MM.1S (cell line): Measurements from ENCODE around the gene TMEM184A.

ENCODE experiments used
- DNase-seq: peaks from one replicate; pipeline ENCODE4 v3.0.0-alpha.2; 2015
- H2AFZ ChIP-seq: fragments of 300-600 bp; sonication (generic); 2 replicates; pipeline ENCODE4 v1.6.0; 2016; ENCODE audit warnings: antibody characterized with exemption, low read length
- H3F3A ChIP-seq: fragments of 300-600 bp; sonication (generic); 2 replicates; pipeline ENCODE4 v1.6.1; 2016; ENCODE audit warnings: mild to moderate bottlenecking, antibody characterized with exemption, low read length, moderate library complexity, mixed read lengths; ENCODE audit not compliant: insufficient read depth
- H3K27ac ChIP-seq: fragments of 300-600 bp; sonication (generic); 2 replicates; pipeline ENCODE4 v1.5.1; 2016; ENCODE audit warnings: mild to moderate bottlenecking, low read length
- H3K27me3 ChIP-seq: fragments of 300-600 bp; sonication (generic); replicated peaks from 2 replicates; pipeline ENCODE4 v1.6.0; 2016; ENCODE audit warnings: low read length; ENCODE audit not compliant: insufficient read depth
- H3K36me3 ChIP-seq: fragments of 300-600 bp; sonication (generic); replicated peaks from 2 replicates; pipeline ENCODE4 v1.6.1; 2016; ENCODE audit warnings: mild to moderate bottlenecking, low read length, mixed read lengths; ENCODE audit not compliant: insufficient read depth
- H3K4me1 ChIP-seq: fragments of 300-600 bp; sonication (generic); 2 replicates; pipeline ENCODE4 v1.6.1; 2016; ENCODE audit warnings: low read length, mixed read lengths
- H3K4me2 ChIP-seq: fragments of 300-600 bp; sonication (generic); 2 replicates; pipeline ENCODE4 v1.6.0; 2016; ENCODE audit warnings: low read depth, low read length
- H3K4me3 ChIP-seq: fragments of 300-600 bp; sonication (generic); 2 replicates; pipeline ENCODE4 v1.5.1; 2016; ENCODE audit warnings: low read length, mixed read lengths
- H3K79me2 ChIP-seq: fragments of 300-600 bp; sonication (generic); 2 replicates; pipeline ENCODE4 v1.6.1; 2016; ENCODE audit warnings: mixed run types, low read length, mixed read lengths
- H3K9ac ChIP-seq: fragments of 300-600 bp; sonication (generic); 2 replicates; pipeline ENCODE4 v1.6.1; 2016; ENCODE audit warnings: low read length, mixed read lengths
- H3K9me2 ChIP-seq: fragments of 300-600 bp; sonication (generic); replicated peaks from 2 replicates; pipeline ENCODE4 v1.6.1; 2016; ENCODE audit warnings: mild to moderate bottlenecking, low read length, mixed read lengths; ENCODE audit not compliant: insufficient read depth
- H3K9me3 ChIP-seq: fragments of 300-600 bp; sonication (generic); replicated peaks from 2 replicates; pipeline ENCODE4 v1.6.1; 2016; ENCODE audit warnings: mild to moderate bottlenecking, low read length, mixed read lengths; ENCODE audit not compliant: insufficient read depth
- H4K20me1 ChIP-seq: fragments of 300-600 bp; sonication (generic); 2 replicates; pipeline ENCODE4 v1.6.1; 2016; ENCODE audit warnings: mild to moderate bottlenecking, low read length, moderate library complexity, mixed read lengths; ENCODE audit not compliant: insufficient read depth
- EZH2 ChIP-seq: fragments of 300-600 bp; sonication (generic); optimal IDR thresholded peaks from 2 replicates; pipeline ENCODE3; 2017; ENCODE audit warnings: low read depth, mild to moderate bottlenecking, antibody characterized with exemption, low read length, mixed read lengths
- EZH2phosphoT487 ChIP-seq: fragments of 300-600 bp; sonication (generic); IDR thresholded peaks from 2 replicates; pipeline ENCODE4 v1.6.1; 2018; ENCODE audit warnings: antibody characterized with exemption, low read length
- TF ChIP-seq, protein P1 (sequence below): fragments of 300-600 bp; sonication (generic); IDR thresholded peaks from 2 replicates; pipeline ENCODE4 v1.5.1; 2016; ENCODE audit warnings: antibody characterized with exemption, low read length, mixed read lengths

The TMEM184A gene

GRCh38 chr7:1510780-1511154 lies 45.2 kb downstream of the TMEM184A start:
- Histone ChIP-seq H2AFZ (no peak overlapping the region), H3K9me2 (no peaks in the 10 kb centered on the region), H4K20me1 (no peaks in the 10 kb centered on the region), H3K36me3 (no peaks in the 10 kb centered on the region), H3K79me2 (no peaks in the 10 kb centered on the region), H3K27ac (no peak overlapping the region), H3K9me3 (no peaks in the 10 kb centered on the region), H3K27me3 (peaks cover 17% of the 10 kb centered on the region; the same call in 1 of the 2 replicates), H3K9ac (no peak overlapping the region), H3K4me3 (no peak overlapping the region), H3F3A (peaks cover 5% of the 10 kb centered on the region; the same call in 1 of the 2 replicates), H3K4me2 (no peak overlapping the region), H3K4me1 (peaks cover 7% of the 10 kb centered on the region)
- TF ChIP-seq, protein P1, sequence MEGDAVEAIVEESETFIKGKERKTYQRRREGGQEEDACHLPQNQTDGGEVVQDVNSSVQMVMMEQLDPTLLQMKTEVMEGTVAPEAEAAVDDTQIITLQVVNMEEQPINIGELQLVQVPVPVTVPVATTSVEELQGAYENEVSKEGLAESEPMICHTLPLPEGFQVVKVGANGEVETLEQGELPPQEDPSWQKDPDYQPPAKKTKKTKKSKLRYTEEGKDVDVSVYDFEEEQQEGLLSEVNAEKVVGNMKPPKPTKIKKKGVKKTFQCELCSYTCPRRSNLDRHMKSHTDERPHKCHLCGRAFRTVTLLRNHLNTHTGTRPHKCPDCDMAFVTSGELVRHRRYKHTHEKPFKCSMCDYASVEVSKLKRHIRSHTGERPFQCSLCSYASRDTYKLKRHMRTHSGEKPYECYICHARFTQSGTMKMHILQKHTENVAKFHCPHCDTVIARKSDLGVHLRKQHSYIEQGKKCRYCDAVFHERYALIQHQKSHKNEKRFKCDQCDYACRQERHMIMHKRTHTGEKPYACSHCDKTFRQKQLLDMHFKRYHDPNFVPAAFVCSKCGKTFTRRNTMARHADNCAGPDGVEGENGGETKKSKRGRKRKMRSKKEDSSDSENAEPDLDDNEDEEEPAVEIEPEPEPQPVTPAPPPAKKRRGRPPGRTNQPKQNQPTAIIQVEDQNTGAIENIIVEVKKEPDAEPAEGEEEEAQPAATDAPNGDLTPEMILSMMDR: no peak
- TF ChIP-seq EZH2phosphoT487 (no peak), EZH2 (no peak)
- no peak for DNase-seq

GRCh38 chr7:1509226-1509625 lies 46.8 kb downstream of the TMEM184A start:
- TF ChIP-seq EZH2phosphoT487: no peak
- TF ChIP-seq EZH2: no peak
- TF ChIP-seq, protein P1: no peak
- H3K27me3 ChIP-seq: peaks cover 17% of the 10 kb centered on the region; the same call in 1 of the 2 replicates
- DNase-seq: no peak
- no peaks in the 10 kb centered on the region for H3K79me2 ChIP-seq
- peaks cover 7% of the 10 kb centered on the region for H3K4me1 ChIP-seq
- peaks cover 8% of the 10 kb centered on the region; the same call in 1 of the 2 replicates for H3F3A ChIP-seq
- no peaks in the 10 kb centered on the region for H3K36me3 ChIP-seq
- no peaks in the 10 kb centered on the region for H3K9me2 ChIP-seq
- H3K4me3 ChIP-seq: no peak overlapping the region
- no peak overlapping the region for H3K27ac ChIP-seq
- no peak overlapping the region for H2AFZ ChIP-seq
- H4K20me1 ChIP-seq: no peaks in the 10 kb centered on the region
- no peaks in the 10 kb centered on the region for H3K9me3 ChIP-seq
- no peak overlapping the region for H3K9ac ChIP-seq
- no peak overlapping the region for H3K4me2 ChIP-seq

GRCh38 chr7:1508277-1508758 lies 47.7 kb downstream of the TMEM184A start:
- Histone ChIP-seq H3K4me1 (peaks cover 5% of the 10 kb centered on the region), H3F3A (peaks cover 8% of the 10 kb centered on the region; the same call in 1 of the 2 replicates), H3K4me3 (no peak overlapping the region), H2AFZ (no peak overlapping the region), H3K9me3 (no peaks in the 10 kb centered on the region), H3K36me3 (no peaks in the 10 kb centered on the region), H4K20me1 (no peaks in the 10 kb centered on the region), H3K9me2 (no peaks in the 10 kb centered on the region), H3K9ac (no peak overlapping the region), H3K27ac (no peak overlapping the region), H3K79me2 (peaks cover 9% of the 10 kb centered on the region), H3K27me3 (peaks cover 13% of the 10 kb centered on the region; the same call in 1 of the 2 replicates), H3K4me2 (no peak overlapping the region)
- no peak for TF ChIP-seq EZH2
- TF ChIP-seq, protein P1: no peak
- no peak for TF ChIP-seq EZH2phosphoT487
- peak; percentile 24 for DNase-seq
